Stimulated activated naive CD4-positive, alpha-beta T cell treated with Interleukin-2 at 50 U/mL for 16 hours (primary cell): ENCODE measurements around the gene UBR7.
A peak's percentile ranks its signal among the peaks of the same experiment; 100 is the strongest.
"Not testable (repeated sequence)": the region's sequence is repeated elsewhere in the genome, so short reads cannot be mapped to it uniquely, and the experiment has no call there.

Source experiments
- DNase-seq: peaks from one replicate; lab custom pipeline; 2025; lab: John Stamatoyannopoulos, UW

UBR7 gene

GRCh38 chr14:93206793-93207467 lies at the start of gene UBR7, which contains the start of gene GON7:
UBR7 (plus strand) TSS chr14:93207256; CDS start chr14:93207292, 36 bp downstream.
GON7 (minus strand) TSS chr14:93207065; CDS start chr14:93207037, 28 bp downstream.
- DNase-seq: peak; percentile 87

- DNase-seq: not testable (repeated sequence)
Observed at GRCh38 chr14:93158349-93158748, 48.7 kb upstream of the UBR7 start.

- DNase-seq: not testable (repeated sequence)
Observed at GRCh38 chr14:93159625-93160352, 47.3 kb upstream of the UBR7 start.

- DNase-seq: no peak
Observed at GRCh38 chr14:93160353-93160801, 46.7 kb upstream of the UBR7 start.

GRCh38 chr14:93161411-93161940 lies 45.6 kb upstream of the UBR7 start:
- DNase-seq: no peak

- no peak for DNase-seq
Observed at GRCh38 chr14:93163564-93163963, 43.5 kb upstream of the UBR7 start.

- not testable (repeated sequence) for DNase-seq
Observed at GRCh38 chr14:93165271-93166265, 41.5 kb upstream of the UBR7 start.

- not testable (repeated sequence) for DNase-seq
Observed at GRCh38 chr14:93168610-93169009, 38.4 kb upstream of the UBR7 start.

- not testable (repeated sequence) for DNase-seq
Observed at GRCh38 chr14:93169619-93170018, 37.4 kb upstream of the UBR7 start.

- DNase-seq: not testable (repeated sequence)
Observed at GRCh38 chr14:93170141-93170540, 36.9 kb upstream of the UBR7 start.

- DNase-seq: no peak
Observed at GRCh38 chr14:93171376-93171775, 35.7 kb upstream of the UBR7 start.

GRCh38 chr14:93173943-93174395 lies 33.1 kb upstream of the UBR7 start:
- no peak for DNase-seq

- not testable (repeated sequence) for DNase-seq
Observed at GRCh38 chr14:93174731-93175130, 32.3 kb upstream of the UBR7 start.

GRCh38 chr14:93175492-93175891 lies 31.6 kb upstream of the UBR7 start:
- no peak for DNase-seq

GRCh38 chr14:93183596-93184317 lies 23.3 kb upstream of the UBR7 start:
- DNase-seq: no peak

- peak; percentile 86 for DNase-seq
Observed at GRCh38 chr14:93184391-93185348, 22.4 kb upstream of the UBR7 start, which contains the start of the genes LYSET and MOAP1. LYSET (plus strand) TSS chr14:93185317; CDS start chr14:93185406, 89 bp downstream. MOAP1 (minus strand) TSS chr14:93184897; CDS start chr14:93184242, 655 bp downstream.

GRCh38 chr14:93185349-93185720 lies 21.7 kb upstream of the UBR7 start:
- DNase-seq: no peak

GRCh38 chr14:93186466-93186865 lies 20.6 kb upstream of the UBR7 start:
- DNase-seq: no peak

GRCh38 chr14:93186956-93187355 lies 20.1 kb upstream of the UBR7 start:
- DNase-seq: no peak
